ENCODE measurements around the gene NECAP2. TPM values are rescaled to one million over a fixed set of nuclear protein-coding genes. Genes with fewer than 3 reads are reported as not detected.

Gene NECAP2
- total and polyA plus RNA-seq, 12 donors: 36.4 to 104 (median 63.5) TPM

GRCh38 chr1:16409536-16410152, 30.9 kb upstream of the NECAP2 start:
- H3K27ac ChIP-seq: no peak overlapping the region
- H3K27me3 ChIP-seq: no peaks in the 10 kb centered on the region
- no peak for DNase-seq
- 81 to 93% (median 92%) methylated on average over 18 to 25 of the region's 25 CpGs for WGBS, 4 donors
- no peak overlapping the region for H3K4me3 ChIP-seq
- intact Hi-C loops (cut with DNase I): loop anchor here in 1 of 2 donors (10.0 kb wide), 1 partner anchor 515 kb away; the partner anchor contains the start of gene CROCC
- no peaks in the 10 kb centered on the region for H3K36me3 ChIP-seq (replicated peaks in 1 of 2)
- H3K4me1 ChIP-seq (replicated peaks in 1 of 2): no peaks in the 10 kb centered on the region
- H3K9me3 ChIP-seq (replicated peaks in 1 of 3): no peaks in the 10 kb centered on the region
- no peak for TF ChIP-seq POLR2A (IDR thresholded peaks at IDR 0.05)
- TF ChIP-seq CTCF (IDR thresholded peaks at IDR 0.05): no peak

GRCh38 chr1:16410803-16411202, 29.7 kb upstream of the NECAP2 start:
- intact Hi-C loops (cut with DNase I): loop anchor here in 1 of 2 donors (10.0 kb wide), 1 partner anchor 514 kb away; the partner anchor contains the start of gene CROCC
- TF ChIP-seq POLR2A (IDR thresholded peaks at IDR 0.05) (no peak), CTCF (IDR thresholded peaks at IDR 0.05) (no peak)
- Histone ChIP-seq H3K4me3 (no peak overlapping the region), H3K4me1 (replicated peaks in 1 of 2) (no peaks in the 10 kb centered on the region), H3K27me3 (no peaks in the 10 kb centered on the region), H3K27ac (no peak overlapping the region), H3K9me3 (replicated peaks in 1 of 3) (no peaks in the 10 kb centered on the region), H3K36me3 (replicated peaks in 1 of 2) (no peaks in the 10 kb centered on the region)
- no peak for DNase-seq
- 94 to 99% (median 95%) methylated on average over 5 of the region's 5 CpGs for WGBS, 4 donors

- TF ChIP-seq POLR2A (IDR thresholded peaks at IDR 0.05) (no peak), CTCF (IDR thresholded peaks at IDR 0.05) (no peak)
- H3K36me3 ChIP-seq (replicated peaks in 1 of 2): no peaks in the 10 kb centered on the region
- 85 to 89% (median 86%) methylated on average over 3 of the region's 3 CpGs for WGBS, 4 donors
- no peak overlapping the region for H3K27ac ChIP-seq
- no peaks in the 10 kb centered on the region for H3K27me3 ChIP-seq
- no peak for DNase-seq
- intact Hi-C loops (cut with DNase I): loop anchor here in 1 of 2 donors (10.0 kb wide), 1 partner anchor 512 kb away; the partner anchor contains the start of gene CROCC
- H3K4me3 ChIP-seq: no peak overlapping the region
- H3K9me3 ChIP-seq (replicated peaks in 1 of 3): no peaks in the 10 kb centered on the region
- H3K4me1 ChIP-seq (replicated peaks in 1 of 2): no peaks in the 10 kb centered on the region
Measured at GRCh38 chr1:16413191-16413590, 27.3 kb upstream of the NECAP2 start.

GRCh38 chr1:16418823-16419425, 21.6 kb upstream of the NECAP2 start:
- Histone ChIP-seq H3K4me1 (replicated peaks in 1 of 2) (no peaks in the 10 kb centered on the region), H3K9me3 (replicated peaks in 1 of 3) (no peaks in the 10 kb centered on the region), H3K36me3 (replicated peaks in 1 of 2) (no peaks in the 10 kb centered on the region), H3K27ac (no peak overlapping the region), H3K4me3 (no peak overlapping the region), H3K27me3 (no peaks in the 10 kb centered on the region)
- WGBS, 4 donors: 74 to 85% (median 83%) methylated on average over 7 of the region's 7 CpGs
- DNase-seq: no peak
- TF ChIP-seq POLR2A (IDR thresholded peaks at IDR 0.05) (no peak), CTCF (IDR thresholded peaks at IDR 0.05) (no peak)
- intact Hi-C loops (cut with DNase I): loop anchor here in 1 of 2 donors (10.0 kb wide), 1 partner anchor 506 kb away; the partner anchor contains the start of gene CROCC

Data from adrenal gland (tissue), 12 donors.